Transverse colon (tissue), 4 donors: ENCODE data around the gene FAM120B. TPM values are rescaled to one million over a fixed set of nuclear protein-coding genes. Genes with fewer than 3 reads are reported as not detected.
A peak's percentile ranks its signal among the peaks of the same experiment; 100 is the strongest.

Source experiments
- DNase-seq: peaks from one replicate; pipeline ENCODE4 v3.0.0-alpha.2; 2019
- H3K27ac ChIP-seq, 4 donors: fragments of 200-600 bp; sonication (generic); 2 replicates each; pipeline ENCODE4 v1.5.1; 2016 to 2018; ENCODE audit warnings: inconsistent platforms in 4 of 4
- H3K27me3 ChIP-seq: fragments of 200-600 bp; sonication (generic); 2 replicates; pipeline ENCODE4 v1.5.1; 2017; ENCODE audit warnings: inconsistent platforms
- H3K36me3 ChIP-seq, 4 donors: fragments of 200-600 bp; sonication (generic); 2 replicates each; pipeline ENCODE4 v1.5.1; 2017 to 2019; ENCODE audit warnings: inconsistent platforms in 4 of 4
- H3K4me1 ChIP-seq, 4 donors: fragments of 200-600 bp; sonication (generic); 2 replicates each; pipeline ENCODE4 v1.5.1; 2017 to 2020; ENCODE audit warnings: inconsistent platforms in 4 of 4
- H3K4me3 ChIP-seq, 4 donors: fragments of 200-600 bp; sonication (generic); 1 replicate in 1 of 4; 2 replicates in 3 of 4; pipeline versions ENCODE4 v1.5.1 to v1.6.1; 2017 to 2019; ENCODE audit warnings: inconsistent platforms in 4 of 4
- H3K9me3 ChIP-seq, 2 donors: fragments of 200-600 bp; sonication (generic); 2 replicates each; pipeline ENCODE4 v1.5.1; 2017 to 2019; ENCODE audit warnings: inconsistent platforms in 2 of 2
- CTCF ChIP-seq, 5 experiments: fragments of 200-600 bp in 3 of 5; fragments of 450-650 bp in 2 of 5; sonication (generic) in 3 of 5; IDR thresholded peaks; 1 replicate in 2 of 5; 2 replicates in 3 of 5; pipeline ENCODE4 v1.5.1; 2016 to 2017; ENCODE audit warnings: antibody characterized with exemption in 5 of 5, inconsistent platforms in 3 of 5, mild to moderate bottlenecking in 2 of 5, moderate library complexity in 1 of 5
- EP300 ChIP-seq: sonication (generic); formaldehyde crosslinking; IDR thresholded peaks from one replicate; pipeline ENCODE4 v1.6.1; 2017; ENCODE audit warnings: antibody characterized with exemption, low read depth
- POLR2A ChIP-seq: fragments of 450-650 bp; IDR thresholded peaks from one replicate; pipeline ENCODE4 v1.6.1; 2016; ENCODE audit warnings: antibody characterized with exemption, mild to moderate bottlenecking, moderate library complexity
- POLR2AphosphoS5 ChIP-seq, 3 donors: sonication (generic); formaldehyde crosslinking; IDR thresholded peaks; one replicate each; pipeline ENCODE4 v1.6.1; 2016; ENCODE audit warnings: antibody characterized with exemption in 3 of 3
- WGBS, 2 donors: methylation state at CpG; one replicate each; pipeline ENCODE4 v1.1.5; 2018; ENCODE audit warnings: low coverage in 1 of 2; 5-methylcytosine and 5-hydroxymethylcytosine counted together
- in situ Hi-C, 4 donors: fragments of 200-750 bp; cut with MboI; loops; one replicate each; pipeline versions ENCODE4 v1.15.0 to v1.15.1; 2017; ENCODE audit warnings: low sequenced_read_pairs in 3 of 4, low pct_ligation_motif_present in 1 of 4, low pct_unique_long_range_greater_than_20kb in 1 of 4
- intact Hi-C: fragments of 100-400 bp; cut with DNase I; formaldehyde crosslinking; loops from one replicate; pipeline ENCODE4 v1.15.1; 2023; ENCODE audit warnings: low total_unique reads
- total RNA-seq, 4 donors: library from RNA; depleted of rRNA; stranded (reverse); fragments of >200 nt; gene quantifications; one replicate each; pipeline ENCODE4 v1.1.0, GENCODE V29; 2016

The FAM120B gene
- total RNA-seq, 4 donors from 2014 or later, result 24.7 to 35.9 (median 26.7) TPM

- in situ Hi-C loops (no loop called here), intact Hi-C loops (no loop called here)
- peak overlapping the region; percentile 73 to 80 (median 78) for H3K4me3 ChIP-seq
- H3K27ac ChIP-seq, result peak overlapping the region; percentile 84 to 91 (median 90)
- no peaks in the 10 kb centered on the region for H3K27me3 ChIP-seq
- peaks cover 21 to 41% (median 27%) of the 10 kb centered on the region in 4 donors for H3K4me1 ChIP-seq
- DNase-seq, result no peak
- WGBS, 2 donors, result 28% methylated on average over 16 of the region's 29 CpGs; no CpG with 5 or more reads in 1 of the 2 donors
- TF ChIP-seq CTCF (IDR thresholded peaks at IDR 0.05) (no peak), EP300 (no peak), POLR2AphosphoS5 (IDR thresholded peaks at IDR 0.05) (no peak), POLR2A (no peak)
- H3K9me3 ChIP-seq, result no peaks in the 10 kb centered on the region
- H3K36me3 ChIP-seq, result no peaks in the 10 kb centered on the region
Measured at GRCh38 chr6:170305805-170306323, 694 bp upstream of the FAM120B start.

GRCh38 chr6:170307080-170307545 lies 555 bp downstream of the FAM120B start:
- H3K27me3 ChIP-seq, result no peaks in the 10 kb centered on the region
- peak overlapping the region; percentile 84 to 91 (median 90) for H3K27ac ChIP-seq
- H3K4me1 ChIP-seq, result peaks cover 21 to 41% (median 27%) of the 10 kb centered on the region in 4 donors
- in situ Hi-C loops (no loop called here), intact Hi-C loops (no loop called here)
- no peak for TF ChIP-seq EP300
- TF ChIP-seq POLR2AphosphoS5 (IDR thresholded peaks at IDR 0.05), result no peak
- no peak for TF ChIP-seq POLR2A
- no peak for TF ChIP-seq CTCF (IDR thresholded peaks at IDR 0.05)
- DNase-seq, result no peak
- H3K4me3 ChIP-seq, result peak overlapping the region; percentile 73 to 95 (median 78)
- H3K9me3 ChIP-seq, result no peaks in the 10 kb centered on the region
- no peaks in the 10 kb centered on the region for H3K36me3 ChIP-seq
- WGBS, 2 donors, result 0 to 4% methylated on average over 1 to 15 of the region's 15 CpGs

- TF ChIP-seq EP300 (no peak), POLR2AphosphoS5 (IDR thresholded peaks at IDR 0.05) (no peak), CTCF (IDR thresholded peaks at IDR 0.05) (no peak), POLR2A (no peak)
- Histone ChIP-seq H3K4me1 (peaks cover 21 to 48% (median 27%) of the 10 kb centered on the region in 4 donors), H3K36me3 (no peaks in the 10 kb centered on the region), H3K27ac (no peak overlapping the region), H3K9me3 (no peaks in the 10 kb centered on the region), H3K4me3 (no peak overlapping the region), H3K27me3 (no peaks in the 10 kb centered on the region)
- WGBS, 2 donors, result 55 to 83% methylated on average over 1 of the region's 1 CpG
- no peak for DNase-seq
- intact Hi-C loops (no loop called here), in situ Hi-C loops (no loop called here)
Measured at GRCh38 chr6:170308761-170309160, 2.2 kb downstream of the FAM120B start.

GRCh38 chr6:170311696-170312095 lies 5.1 kb downstream of the FAM120B start:
- in situ Hi-C loops, result no loop called here
- TF ChIP-seq POLR2AphosphoS5 (IDR thresholded peaks at IDR 0.05) (no peak), POLR2A (no peak), CTCF (IDR thresholded peaks at IDR 0.05) (no peak), EP300 (no peak)
- no peak overlapping the region for H3K27ac ChIP-seq

More at GRCh38 chr6:170311696-170312095, 5.1 kb downstream of the FAM120B start:
- Histone ChIP-seq H3K4me3 (no peak overlapping the region), H3K27me3 (no peaks in the 10 kb centered on the region), H3K4me1 (peaks cover 16 to 42% (median 23%) of the 10 kb centered on the region in 4 donors), H3K36me3 (no peaks in the 10 kb centered on the region), H3K9me3 (no peaks in the 10 kb centered on the region)
- DNase-seq, result no peak
- intact Hi-C loops, result no loop called here
- 84 to 91% methylated on average over 4 to 5 of the region's 5 CpGs for WGBS, 2 donors
